SIG-M5 treated with dmso at 0.1 percent for 504 hours (cell line): ENCODE data around the gene MRPL45.
A peak's percentile ranks its signal among the peaks of the same experiment; 100 is the strongest.

Source experiments
- DNase-seq: peaks from one replicate; lab custom pipeline; 2025; ENCODE audit not compliant: unreplicated experiment; lab: John Stamatoyannopoulos, UW

Gene MRPL45

DNA sequence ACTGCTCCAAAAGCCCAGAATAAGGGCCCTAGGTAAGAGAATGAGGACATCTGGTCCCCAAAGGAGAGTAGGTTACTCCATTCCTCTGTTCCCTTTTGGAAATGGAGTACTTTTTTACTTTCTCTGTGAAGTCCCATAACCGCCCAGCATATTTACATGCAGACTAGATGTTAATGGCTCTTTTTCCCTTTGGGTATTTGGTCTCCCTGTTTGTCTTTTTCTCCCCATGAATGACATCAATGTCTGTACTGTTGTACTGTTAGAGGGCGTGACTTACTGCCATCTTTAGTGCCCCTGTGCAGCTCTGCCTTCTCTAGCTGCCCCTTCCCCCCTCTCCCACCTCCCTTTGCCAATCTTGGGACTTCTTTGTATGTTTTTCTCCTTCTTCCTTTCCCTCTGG is 27.8 kb downstream of the MRPL45 start:
- no peak for DNase-seq

DNA sequence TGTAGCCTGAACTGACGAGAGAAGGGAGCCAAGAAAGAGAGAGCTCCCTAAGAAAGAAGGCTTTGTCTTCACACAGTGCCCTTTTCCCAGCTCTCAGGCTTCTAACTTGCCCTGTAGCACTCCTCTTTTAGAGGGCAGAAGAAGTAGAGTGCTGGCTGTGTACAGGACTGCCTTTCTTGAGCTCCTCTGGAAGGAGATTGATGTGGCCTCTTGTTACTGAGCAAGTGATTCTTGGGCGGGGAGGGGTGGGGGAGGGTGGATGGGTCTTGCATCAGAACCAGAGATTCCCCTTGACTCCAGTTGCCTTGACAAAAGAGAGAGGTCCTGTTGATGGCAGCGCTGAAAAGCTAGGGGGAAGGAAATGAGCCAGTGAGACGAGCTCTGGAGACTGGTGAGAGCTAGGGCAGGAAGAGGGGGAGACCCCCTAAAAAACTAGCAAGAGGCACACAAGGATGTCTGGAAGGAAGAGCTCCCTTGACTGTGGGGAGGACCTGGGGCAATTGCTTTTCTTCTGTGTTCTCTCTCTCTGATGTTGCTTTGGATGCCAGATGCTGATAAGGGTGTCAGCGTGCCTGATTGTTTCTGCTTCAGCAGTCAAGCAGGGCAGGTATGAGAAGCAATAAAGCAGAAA is 28.4 kb downstream of the MRPL45 start:
- peak; percentile 15 for DNase-seq

DNA sequence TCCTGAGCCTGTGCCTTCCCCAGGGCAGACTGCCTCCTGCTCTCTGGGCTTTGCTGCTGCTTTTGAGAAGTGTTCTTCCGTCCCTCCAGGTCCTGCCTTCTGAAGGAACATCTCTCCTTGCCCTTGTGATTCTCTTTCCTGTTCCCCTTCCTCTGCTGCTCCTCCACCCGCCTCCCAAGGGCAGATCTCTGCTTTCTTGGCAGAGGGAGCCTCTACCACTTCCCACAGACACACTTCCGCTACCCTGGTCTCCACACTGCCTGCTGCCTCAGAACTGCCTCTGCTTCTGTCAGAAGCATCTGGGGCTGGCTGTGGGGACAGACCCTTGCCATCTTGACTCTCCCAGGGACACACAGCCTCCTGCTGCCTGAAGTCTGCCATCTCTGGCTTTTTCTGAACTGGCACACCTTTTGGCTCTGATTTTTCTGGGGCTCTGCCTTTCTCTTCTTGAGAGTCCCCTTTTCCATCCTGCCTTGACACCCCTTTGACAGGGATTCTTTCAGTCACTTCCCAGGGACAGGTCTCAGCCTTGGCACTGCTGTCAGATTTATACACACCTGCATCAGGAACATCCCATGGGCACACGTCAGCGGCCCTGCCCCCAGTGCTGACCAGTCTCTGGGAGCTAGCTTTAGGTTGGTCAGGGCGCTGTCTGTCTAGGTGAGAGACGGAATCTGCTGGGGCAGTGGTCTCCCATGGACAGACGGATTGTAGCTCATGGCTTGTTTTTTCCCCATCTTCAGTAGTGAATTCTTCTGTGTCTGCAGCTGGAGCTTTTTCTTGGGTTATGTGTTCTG is 30.2 kb downstream of the MRPL45 start:
- peak; percentile 32 for DNase-seq

DNA sequence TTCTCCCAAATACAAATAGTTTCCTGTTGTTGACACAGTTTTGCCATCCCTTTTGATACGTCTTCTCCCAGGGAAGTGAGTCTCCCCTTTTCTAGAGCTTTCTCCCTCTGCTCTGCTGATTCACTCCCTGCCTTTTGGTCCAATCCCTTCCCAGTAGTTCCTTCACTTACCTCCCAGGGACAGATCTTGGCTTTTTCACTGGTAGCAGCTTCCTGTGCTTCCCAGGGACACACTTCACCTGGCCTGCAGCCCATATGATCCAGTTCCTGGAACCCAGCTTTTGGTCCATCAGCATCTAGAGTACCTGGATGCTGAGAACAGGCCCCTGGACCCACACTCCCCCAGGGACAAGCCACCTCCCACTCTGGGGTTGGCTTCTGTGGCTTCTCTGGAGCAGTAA is 31.0 kb downstream of the MRPL45 start:
- no peak for DNase-seq

DNA sequence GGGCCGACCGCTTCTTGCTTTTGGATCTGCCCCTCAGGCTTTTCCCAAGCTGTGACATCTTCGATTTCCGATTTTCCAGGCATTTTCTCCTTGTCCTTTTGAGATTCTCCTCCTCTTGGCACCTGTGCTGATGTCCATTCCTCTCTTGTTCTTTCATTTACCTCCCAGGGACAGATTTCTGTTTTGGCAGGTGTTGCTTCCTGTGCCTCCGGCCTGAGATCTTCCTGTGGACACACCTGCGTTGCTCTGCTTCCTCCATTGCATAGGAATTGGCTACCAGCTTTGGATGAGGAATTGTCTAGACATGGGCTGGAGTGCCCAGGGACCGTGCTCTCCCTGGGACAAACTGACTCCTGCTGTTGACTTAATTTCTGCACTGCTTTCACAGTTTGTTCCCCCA is 31.7 kb downstream of the MRPL45 start:
- DNase-seq, result no peak

DNA sequence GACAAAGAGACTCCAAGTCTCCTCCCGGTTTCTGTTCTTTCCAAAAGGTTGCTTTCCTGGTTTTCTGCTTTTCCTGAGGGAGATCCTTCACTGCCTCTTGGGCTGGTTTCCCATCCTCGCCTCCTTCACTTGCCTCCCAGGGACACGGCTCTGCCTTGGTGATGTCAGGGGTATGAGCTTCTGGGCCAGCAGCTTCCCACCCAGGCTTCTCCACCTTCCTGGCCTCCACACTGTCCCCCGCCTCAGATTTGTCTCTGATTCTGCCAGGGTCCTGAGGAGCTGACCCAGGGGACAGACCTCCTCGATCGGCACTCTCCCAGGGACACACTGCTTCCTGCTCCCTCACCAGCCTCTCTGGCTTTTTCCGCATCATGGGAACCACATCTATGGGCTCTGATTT is 32.3 kb downstream of the MRPL45 start:
- no peak for DNase-seq

DNA sequence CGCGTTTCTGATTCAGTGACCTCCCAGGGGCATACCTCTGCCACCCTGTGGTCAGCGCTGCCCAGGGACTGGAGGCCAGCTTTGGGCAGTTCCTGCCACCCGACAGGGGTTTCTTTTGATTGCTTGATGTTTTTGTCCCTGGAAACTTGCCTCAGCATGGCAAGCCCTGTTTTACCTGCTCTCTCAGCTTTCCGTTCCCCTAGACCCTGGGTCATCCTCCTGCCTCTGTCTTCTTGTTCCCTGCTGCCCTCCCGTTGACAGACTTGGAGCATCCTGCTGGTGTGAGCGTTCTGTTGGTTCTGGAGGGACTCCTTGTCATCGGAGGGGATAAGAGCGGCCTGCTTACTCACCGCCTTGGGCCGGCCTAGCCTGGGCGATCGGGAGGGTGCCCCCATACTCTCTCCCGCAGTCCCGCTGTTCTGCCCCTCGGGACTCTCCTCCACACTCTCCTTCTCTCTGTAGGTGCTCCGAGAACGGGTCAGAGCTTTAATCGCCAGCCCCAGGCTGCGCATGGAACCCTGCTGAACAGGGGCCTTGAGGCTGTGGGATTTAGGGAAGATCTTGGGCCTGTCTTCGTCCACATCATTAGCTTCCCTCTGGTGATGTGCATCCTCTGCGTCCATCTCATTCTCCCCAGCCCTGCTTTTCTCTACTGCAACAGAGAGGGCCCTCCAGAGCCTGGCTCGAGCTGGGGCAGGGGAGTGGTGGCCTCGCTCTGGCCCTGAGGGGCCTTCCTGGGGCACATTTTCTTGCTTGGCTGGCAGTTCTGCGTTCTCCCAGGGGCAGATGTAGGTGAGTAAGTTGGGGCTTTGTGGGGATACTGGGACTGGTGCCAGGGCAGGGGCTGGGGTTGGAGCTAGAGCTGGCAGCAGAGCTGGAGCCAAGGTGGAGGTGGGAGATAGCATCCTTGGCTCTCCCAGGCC is 33.1 kb downstream of the MRPL45 start:
- DNase-seq, result no peak

DNA sequence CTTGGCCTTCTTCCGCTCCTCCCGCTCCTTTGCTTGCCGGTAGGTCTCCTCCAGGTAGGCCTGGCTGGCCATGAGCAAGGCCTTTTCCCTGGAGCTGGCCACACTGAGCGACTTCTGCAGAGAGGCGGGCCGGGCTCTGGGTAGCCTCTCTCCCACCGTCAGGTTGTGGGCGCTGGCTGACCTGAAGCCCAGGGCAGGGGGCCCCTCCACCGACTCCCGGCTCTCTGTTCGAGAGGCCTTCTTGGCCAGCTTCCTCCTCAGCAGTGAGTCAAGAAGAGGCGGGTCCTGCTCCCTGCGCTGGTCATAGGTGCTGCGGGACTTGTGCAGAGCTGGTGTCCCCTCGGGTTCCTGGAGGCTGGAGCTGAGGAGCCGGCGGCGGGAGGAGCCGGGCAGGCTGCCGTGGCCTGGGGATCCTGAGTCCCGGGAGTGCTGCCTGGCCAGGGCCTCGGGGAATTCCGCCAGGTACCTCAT is 34.0 kb downstream of the MRPL45 start:
- no peak for DNase-seq

DNA sequence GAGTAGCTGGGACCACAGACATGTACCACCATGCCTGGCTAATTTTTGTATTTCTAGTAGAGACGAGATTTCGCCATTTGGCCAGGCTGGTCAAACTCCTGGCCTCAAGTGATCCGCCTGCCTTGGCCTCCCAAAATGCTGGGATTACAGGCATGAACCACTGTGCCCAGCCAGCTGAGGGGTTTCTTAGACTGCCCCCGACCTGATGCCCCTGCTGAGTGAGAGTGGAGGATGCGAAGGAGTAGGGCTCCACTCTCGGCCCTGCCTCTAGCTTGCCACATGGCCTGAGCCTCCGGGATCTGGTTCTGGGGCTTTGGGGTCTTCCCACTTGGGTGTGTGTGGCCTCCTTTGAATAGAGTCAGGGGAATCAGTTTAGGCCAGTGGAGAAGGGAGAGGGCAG is 35.8 kb downstream of the MRPL45 start:
- DNase-seq, result no peak

DNA sequence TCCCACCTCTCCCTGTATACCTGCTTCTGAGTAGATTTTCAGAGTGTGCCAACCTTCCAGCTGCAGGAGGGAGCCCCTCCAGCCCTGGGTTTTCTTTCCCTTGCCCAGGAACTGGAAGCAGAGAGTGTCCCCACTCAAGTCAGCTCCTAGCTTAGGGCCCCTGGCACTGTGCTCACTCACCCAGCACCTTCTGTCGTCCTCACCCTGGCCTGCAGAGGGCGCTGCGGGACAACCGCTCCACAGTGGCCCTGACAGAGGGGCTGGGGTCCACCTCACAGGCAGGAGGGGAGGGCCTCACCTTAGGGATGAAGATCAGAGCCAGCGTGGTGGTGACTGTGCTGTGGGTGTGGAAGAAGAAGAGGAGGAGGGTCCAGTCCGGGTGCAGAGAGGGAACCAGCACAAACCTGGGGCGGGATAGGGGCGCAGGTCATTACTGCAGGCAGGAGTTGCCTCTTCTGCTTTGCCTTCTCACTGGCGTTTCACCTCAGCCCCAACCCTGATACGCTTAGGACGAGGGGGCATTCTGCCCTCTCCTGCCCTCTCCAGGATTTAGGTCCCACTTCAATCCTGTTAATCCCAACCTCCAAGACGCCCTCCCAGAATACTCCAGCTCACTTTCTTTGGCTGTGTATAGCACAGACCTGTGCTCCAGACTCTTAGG is 36.8 kb downstream of the MRPL45 start:
- no peak for DNase-seq

DNA sequence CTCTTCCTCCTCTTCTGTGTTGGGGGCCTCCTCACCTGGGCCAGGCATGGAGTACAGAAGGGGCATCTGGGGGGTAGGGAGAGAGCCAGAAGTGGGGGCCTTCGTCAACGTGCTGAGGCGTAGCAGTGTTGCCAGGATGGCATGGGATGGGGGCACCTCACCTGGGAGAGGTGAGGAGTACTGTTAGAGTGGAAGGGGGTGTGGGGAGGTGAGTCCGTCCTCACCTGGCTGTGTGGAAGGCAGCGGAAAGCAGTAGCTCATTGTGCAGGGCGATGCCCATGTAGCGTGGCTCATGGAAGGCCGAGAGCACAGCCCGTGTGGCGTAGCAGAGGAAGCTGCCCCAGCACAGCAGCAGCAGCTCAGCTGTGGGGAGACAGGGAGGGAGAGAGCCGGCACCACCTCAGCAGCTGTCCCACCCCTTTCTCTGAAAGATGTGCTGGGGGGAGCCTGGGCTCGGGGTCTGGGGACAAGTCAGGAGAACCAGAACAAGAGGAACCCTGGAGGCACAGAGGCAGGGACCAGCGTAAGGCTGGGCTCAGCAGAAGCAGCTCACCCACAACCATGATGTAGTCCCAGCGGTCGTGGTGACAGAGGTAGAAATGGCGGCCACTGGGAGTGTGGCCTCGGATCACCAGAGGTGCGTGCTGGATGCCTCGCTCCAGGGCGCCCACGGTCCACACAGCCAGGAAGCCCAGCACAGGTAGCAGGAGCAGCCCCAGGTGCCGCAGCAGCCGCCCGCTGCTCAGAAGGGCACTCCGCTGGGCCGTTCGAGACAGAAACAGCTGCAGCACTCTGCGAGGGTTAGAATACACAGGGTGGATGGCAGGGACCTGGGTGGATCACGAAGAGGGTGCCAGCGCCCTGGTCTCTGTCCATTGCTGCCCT is 37.8 kb downstream of the MRPL45 start:
- DNase-seq, result no peak

DNA sequence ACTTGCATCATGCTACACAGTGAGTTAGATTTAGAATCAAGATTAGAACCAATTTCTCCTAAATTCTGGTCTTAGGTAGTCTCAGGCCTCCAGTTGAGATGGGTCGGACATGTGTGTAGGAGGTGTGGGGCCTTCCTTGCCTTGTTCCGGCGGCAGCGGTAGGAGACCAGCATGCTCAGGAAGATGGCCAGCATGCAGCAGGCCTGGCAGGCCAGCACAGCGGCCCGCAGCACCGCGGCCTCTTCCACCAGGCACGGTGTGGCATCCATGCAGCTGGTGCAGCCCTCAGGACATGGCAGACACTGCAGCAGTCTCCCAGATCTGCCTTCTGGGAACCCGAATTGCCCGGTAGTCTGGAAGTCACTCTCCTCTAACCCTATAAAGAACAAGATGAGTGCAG is 39.9 kb downstream of the MRPL45 start:
- DNase-seq, result no peak

DNA sequence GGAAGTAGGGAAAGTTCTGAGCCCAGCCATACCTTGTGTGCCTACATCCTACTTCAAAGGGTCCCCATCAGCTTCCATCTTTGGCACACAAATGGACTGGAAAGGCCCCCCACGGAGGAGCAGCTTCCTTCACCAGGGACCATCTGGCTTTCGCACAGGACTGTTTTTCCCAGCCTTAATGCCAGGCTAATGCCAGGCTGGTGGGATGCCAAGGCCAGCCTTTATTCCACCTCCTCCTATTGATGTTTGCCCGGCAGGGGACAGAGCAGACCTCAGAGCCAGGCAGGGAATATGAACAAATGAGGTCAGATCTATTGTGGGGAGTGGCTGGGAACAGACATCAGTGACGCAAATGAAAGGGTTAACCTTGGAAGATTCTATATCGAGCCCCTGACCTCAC is 41.1 kb downstream of the MRPL45 start:
- no peak for DNase-seq

DNA sequence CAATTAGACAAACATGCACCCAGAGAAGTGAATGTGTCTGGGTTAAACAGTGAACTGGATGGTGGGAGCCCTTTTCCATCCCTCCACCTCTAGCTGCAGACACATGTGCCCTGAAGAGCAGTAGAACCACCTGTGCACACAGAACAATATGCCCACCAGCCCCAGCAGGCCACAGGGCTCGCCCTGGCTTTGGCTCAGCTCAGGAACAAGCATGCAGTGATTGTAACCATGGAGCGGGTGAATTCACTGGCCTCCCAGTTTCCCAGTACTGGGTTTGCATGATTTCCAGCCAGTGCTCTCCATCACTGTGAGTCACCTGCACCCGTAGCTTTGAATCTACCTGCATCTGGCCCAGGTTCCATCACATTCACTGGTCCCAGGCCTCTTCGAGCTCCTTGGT is 41.6 kb downstream of the MRPL45 start:
- DNase-seq, result no peak

DNA sequence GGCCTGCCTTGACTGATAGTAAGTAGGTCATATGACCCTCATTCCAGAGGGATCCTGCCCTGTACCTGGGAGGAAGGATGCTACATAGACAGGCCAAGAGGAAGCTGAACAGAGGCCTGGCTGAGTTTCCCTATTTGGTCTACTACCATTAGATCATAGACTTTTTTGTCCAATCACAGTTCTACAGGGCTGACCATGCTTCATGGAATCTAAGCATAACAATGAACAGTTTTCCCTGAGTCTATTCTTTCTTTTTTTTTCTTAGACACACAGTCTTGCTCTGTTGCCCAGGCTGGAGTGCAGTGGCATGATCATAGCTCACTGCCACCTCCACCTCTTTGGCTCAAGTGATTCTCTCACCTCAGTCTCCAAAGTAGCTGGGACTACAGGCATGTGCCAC is 42.9 kb downstream of the MRPL45 start:
- no peak for DNase-seq

DNA sequence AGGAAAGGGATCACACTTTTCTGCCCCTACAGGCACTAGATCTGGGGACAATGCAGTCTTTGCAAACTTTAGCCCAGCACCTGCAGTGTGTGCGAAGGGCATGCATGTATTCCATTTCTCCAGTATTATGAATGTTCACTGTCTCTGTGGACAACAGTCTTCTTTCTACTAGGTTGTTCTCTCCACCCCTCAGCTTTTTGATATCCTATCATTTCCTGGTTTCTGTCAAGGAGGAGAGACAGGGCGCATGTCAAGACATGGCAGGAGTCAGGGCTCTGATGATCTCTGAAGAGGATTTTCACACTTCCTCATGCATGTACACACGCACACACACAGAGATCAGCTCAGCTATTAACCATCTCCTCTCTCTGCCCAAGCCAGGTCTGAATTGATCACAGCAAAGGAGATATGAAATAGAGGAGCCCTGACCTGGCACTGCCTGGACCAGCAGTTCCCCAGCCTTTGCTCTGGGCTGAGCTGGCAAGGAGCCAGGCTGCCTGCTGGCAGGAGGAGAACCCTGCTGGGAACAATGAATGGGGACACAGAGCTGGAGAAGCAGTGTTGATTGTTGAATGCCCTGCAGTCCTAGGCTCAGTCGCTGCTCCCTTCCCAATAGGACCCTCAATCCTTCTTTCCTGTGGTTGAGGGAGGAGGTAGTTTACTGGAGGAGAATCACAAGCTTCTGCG is 44.2 kb downstream of the MRPL45 start:
- no peak for DNase-seq

DNA sequence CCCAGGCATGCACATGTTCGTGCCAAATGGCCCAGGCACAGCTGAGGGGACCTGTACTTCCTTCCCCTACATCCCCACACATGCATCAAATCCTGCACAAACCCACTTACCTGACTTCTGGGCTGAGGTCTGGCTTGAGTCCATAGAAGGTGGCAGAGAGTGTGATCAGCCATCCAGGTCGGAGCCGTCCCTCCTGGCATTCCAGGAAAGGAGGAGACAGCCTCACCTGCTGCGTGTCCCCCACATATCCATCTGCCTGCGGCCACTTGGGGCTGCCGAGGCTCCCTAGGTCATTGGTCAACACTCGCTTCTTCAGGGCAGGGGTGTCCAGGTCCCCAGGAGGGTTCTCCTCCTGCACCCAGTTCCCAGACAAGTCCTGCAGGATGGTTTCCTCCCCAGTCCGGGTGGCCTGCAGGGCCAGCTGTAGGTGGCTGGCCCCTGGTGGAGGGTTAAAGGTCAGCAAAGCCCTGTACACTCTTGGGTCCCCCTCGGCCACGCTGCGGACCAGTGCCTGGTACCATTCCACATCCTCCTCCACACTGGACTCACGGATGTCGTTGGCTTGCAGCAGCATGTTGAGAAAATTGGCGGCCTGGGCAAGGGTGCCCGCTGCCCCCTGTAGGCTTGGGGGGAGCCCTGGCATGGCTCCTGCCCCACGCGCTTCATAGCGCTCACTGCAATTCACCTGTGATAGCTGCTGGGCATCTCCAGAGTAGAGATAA is 46.1 kb downstream of the MRPL45 start:
- DNase-seq, result no peak

DNA sequence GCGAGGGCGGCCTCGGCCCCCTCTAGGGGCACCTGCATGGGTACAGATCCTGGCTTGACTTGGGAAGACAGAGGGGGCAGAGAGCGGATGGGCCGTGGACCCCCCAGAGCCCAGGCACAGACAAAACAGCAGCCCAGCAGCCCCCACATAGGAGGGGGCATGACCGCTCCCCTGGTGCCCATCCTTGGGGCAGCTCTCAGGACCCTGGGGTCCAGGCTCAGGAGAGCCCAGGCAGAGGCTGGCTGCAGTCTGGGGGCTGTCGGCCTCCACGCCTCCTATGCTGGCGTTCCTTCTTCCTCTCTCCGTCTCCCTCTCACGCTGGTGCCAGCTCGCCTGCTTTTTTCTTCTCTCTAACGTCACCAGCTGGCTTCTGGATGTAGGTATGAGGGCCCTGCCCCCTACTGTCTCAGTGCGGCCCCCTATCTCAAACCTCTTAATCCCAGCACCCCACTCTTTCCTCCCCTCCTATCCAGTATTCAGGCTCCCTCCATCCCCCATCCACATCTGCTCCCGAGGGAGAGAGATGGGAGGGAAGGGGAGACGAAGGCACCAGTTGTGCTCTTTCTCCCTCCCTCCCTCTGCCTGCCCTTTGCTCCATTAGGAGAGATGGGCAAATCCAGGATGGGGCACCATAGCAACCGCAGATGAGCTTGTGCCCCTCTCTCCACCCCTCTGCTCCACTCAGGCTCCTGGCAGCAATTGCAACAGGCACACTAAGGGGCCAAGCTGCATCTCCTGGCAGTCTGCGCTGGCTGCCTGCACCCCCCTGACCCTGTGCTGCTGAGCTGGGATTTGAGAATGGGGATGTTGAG is 46.8 kb downstream of the MRPL45 start, which contains the start of gene GPR179:
Gene GPR179 (minus strand): TSS at position 349 of the 812 bp plus-strand sequence. CDS start 167 bp downstream, at position 182.
- DNase-seq, result no peak
